ENCODE data around the gene DUSP22.

The DUSP22 gene

DNA sequence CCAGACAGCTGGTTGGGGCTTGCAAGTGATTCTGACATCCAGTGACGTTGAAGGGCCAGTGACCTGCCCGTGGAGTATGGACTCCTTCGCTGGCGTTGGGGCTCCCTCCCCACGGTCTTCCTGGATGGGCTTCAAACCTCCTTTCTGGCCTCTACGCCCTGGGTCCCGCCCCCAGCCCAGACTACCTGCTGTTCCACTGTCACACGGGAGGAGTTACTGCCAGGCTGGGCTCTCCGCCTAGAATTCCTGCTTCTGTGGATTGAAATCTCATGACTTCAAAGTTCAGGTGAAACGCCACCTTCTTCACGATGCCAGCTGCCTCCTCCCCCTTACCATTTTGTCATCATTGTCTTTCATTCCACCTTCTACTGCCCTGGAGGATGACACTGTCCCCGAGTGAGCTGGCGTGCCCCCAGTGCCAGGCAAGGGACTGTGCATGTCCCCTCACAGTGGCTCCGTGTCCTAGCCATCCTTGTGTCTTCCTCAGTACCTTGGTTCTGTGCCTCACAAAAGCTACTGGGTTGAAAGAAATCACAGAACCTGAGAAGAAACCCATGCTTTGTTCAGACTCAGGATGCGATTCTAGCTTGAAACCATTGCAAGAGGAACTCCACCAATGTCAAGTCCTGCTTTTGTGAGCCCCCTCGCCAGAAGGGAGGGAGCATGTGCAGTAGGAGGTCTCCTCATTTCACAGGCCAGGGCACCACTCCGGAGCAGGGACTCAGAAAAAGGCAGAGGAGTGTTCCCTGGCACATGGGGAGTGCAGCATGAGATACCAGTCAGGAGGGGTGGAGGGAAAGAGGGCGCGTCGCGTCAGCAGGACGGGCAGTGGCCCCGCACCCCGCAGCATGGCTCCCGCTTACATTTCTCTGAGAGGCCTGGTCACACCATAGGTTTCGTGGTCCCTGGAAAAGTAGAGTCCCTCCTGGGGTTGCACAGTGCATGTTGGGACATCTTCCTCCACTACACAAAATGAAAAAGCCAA, 88.2 kb downstream of the DUSP22 start:
- DNase-seq (ENCODE audit: low read depth), result no peak

DNA sequence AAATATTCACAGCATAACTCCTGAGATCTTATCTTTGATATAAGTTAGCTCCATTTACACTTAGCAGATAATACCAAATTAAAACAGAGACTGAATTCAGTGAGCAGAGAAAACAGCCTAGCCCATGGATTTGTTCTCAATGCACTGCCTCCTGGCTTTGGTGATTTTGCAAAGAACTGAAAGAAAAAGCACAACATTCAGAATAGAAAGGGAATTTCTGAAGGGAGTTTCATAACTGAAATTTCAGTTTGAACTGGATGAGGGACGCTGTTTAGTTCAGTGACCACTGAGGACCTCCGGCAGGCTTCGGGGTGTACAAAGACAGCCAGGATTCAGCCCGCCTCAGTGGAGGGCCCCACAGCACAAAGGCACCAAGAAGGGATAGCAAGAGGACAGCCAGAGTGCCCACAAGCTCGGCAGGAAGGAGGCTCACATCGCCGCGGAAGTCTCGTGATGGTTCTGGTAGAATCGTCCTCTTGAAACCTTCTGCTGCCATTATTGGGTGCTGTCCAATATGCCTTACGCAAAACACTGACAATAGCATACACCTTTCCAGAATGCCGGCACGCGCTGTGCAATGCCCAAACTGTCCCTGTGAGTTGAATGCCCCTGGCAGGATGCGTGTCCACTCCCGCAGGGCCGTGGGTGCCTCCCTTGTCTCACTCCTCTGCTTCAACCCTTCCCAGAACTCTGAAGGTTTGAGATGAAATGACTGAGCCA, 89.6 kb downstream of the DUSP22 start:
- no peak for DNase-seq (ENCODE audit: low read depth)

DNA sequence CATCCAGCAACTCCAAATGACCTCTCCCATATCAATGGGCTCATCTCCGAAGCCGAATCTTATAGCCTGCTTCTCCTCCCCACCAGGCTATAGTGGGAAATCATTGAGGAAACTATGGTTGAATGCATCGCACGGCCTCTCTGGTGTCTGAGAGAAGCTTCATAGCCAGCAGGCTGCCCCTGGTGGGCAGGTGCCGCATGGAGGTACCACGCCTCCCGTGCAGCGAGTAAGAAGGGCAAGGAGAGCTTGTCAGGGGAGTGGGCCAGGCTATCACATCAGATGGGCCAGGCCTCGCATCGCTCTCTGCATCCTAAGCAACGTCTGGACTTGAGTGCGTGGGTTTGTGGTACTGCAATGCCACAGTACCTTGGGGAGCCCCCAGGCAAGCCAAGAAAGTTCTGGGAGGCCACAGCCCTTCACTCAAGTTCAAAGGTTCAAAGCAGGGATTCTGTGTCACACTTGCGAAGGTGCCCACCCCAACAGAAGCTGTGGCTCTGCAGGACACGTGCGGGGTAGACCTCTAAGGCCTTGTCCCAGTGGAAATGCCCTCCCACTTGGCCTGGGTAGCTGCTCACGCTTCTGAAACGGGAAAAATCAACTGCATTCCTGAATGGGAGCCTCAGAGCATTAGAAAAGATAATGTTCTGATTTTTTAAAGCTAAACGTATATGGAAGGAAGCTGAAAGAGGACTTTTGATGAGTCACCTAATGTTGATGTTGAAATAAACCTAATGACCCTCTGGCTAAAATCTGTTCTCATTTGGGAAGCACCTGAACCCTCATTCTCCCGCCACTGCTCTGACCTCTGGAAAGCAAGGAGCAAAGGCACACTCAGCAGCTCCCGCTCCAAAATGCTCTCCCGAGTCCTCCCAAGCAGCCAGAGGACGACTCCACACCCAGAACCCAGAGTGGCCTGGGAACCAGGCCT, 90.9 kb downstream of the DUSP22 start:
- no peak for DNase-seq (ENCODE audit: low read depth)

DNA sequence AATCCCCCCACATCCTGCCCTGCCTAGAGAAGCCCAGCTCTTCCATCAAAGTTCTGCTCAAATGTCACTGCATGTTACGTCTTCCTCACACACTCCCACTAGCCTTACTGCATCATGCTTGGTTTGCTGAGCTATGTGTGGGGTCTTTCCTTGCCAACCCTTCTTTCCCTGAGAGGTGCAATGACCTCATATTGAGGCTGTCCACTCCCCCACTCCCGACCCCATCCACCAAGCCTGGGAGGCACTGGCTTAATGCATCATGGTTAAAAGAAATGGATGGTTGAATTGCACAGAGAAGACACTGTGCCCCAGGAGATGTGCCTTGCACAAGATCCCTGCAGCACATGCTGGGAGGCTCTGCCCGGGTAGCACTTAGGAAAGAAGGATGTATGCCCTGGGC, 91.6 kb downstream of the DUSP22 start:
- DNase-seq (ENCODE audit: low read depth), result no peak

DNA sequence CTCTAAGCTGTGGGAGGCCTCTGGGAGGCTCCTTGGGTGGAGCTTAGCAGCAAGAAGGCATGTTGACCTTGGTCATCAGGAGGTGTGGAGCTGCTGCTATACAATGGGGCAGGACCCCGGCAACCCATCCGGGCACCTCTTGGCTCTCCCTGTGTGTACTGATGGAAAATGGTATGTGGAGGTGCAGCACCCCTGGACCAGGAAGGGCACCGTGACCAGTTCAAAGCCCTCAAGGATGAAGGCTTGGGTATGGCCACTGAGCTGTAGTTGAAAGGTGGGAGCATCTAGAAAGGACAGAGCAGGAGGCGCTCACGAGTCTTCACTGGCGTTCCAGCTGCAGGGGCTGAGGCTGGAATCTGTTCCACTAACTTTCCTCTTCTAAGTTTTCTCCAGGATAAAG, 92.6 kb downstream of the DUSP22 start:
- DNase-seq (ENCODE audit: low read depth), result no peak

DNA sequence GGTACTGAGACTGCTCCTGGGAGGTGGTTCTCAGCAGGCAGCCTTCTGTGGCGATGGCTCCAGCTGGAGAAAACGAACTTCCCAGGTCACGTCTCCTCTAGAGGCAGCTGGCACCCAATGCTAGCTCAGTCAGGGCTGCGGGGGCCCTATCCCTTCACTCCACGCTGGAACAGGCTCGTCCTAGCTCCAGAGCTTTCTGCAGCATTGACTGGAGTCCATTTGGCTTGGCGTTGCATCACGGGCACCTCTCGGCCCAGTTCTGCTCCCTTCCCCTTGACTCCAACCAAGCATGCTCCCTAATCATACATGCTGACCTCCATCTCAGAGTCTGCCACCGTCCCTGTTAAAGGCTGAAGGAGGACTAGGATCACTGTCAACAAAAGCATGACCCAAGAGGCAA, 93.3 kb downstream of the DUSP22 start:
- DNase-seq (ENCODE audit: low read depth), result no peak

DNA sequence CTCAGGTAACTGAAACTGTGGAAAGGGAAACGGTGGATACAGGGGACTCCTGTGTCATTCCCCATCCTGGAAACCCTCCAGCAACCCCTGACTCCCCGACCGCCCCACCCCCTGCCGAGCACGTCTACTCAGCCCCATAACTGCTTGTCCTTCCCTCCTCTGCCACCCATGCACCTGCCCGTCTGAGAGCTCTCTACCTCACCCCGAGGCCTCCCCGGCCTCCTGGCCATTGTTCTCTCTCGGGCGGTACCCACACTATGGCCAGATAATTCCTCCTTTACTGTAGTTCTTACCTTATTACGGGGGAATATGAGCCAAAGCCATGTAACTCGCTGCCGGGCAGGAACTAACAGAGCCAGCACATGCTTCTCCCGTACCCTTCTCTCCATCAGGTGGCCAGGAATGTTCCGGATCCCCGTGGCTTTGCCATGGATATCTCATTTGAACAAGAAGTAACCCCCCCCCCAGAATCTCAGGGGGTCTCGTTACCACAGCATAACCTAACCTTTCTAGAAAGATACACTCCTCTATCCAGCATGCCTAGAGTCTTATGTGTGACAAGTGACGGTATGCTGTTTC, 94.5 kb downstream of the DUSP22 start:
- no peak for DNase-seq (ENCODE audit: low read depth)

DNA sequence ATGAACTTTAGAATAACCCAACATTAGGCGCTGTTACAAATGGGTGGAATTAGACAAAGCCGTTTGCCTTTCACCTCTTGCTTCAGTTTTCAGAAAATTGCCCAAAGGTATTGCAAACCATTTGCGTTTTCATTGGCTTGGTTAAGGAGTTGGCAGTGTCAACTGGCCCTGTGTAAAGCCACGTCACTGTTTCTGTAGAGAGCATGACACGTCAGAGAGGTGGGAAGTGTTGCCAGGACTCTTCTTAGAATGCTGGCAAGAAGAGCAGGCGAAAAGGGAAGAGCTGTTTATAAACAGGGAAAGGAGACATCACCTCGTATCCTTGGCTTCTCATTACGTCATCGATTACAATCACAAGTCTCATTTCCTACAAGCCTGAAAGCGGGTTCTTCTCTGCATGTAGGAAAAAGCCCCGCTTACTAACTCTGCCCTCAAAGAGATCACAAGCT, 95.0 kb downstream of the DUSP22 start:
- DNase-seq (ENCODE audit: low read depth), result no peak

DNA sequence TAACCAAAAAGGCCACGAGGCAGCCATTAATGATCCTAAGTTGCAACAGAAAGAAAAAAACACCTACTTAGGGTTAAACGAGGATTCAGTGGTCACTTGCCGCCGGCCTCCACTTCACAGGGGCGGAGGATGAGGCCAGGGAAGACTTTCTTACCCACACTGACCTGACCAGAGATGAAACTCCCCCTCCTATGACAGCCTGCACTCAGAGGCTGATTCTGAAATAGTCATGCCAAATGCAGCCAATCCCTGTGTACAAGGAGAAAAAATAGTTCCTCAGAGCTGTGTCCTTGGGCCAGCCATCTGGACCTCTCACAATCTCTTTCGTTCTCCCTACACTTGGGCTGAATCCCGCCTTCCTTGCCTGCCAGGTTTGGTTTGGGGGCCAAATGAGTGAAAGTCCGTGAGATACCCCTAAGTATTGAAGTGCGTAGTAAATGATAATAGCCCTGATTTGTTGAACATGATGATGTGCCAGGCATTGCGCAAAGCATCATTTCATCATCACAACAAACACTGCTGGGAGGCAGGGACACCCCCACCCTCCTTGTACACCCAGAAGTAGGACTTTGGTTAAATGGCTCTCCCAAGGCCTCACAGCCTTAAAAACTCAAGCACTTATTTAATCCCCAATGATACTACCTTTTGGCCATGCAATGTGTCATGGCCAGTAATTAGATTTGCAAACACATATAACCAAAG, 96.1 kb downstream of the DUSP22 start:
- no peak for DNase-seq (ENCODE audit: low read depth)

DNA sequence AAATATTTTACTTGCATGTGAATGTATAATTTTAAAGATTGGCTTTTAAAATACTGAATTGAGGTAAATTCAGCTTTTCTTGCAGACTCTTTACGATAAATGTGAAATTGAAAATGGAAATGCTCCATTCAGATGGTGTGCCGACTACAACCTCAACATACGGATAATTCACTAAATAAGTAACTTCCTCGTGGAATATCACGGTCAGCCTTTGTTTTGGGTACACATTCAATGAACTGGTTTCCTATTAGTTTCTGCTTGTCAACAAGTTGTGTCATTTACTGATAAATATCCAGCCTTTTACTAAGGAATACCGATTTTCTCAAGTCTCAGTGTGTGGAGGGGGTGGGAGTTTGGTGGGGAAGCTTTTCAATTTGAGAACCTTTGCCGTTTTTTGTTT, 96.9 kb downstream of the DUSP22 start:
- no peak for DNase-seq (ENCODE audit: low read depth)

DNA sequence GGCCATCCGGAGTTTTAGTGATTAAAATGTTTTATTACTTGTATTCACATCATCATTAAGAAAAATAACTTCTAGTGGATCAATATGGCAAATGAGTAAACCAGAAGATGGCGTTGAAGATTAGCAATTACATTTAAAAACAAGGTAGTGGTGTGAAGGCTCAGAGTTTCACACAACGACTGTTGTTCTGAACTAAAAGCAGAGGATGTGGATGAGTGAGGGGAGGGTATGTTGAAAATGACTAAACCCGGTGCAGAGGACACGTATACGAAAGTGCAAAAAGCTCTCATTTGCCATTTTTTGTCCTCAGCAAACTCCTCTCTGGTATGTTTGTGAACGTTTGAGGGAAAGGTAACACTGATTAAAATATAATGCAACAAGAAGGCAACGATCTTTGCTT, 97.3 kb downstream of the DUSP22 start:
- DNase-seq (ENCODE audit: low read depth), result no peak

DNA sequence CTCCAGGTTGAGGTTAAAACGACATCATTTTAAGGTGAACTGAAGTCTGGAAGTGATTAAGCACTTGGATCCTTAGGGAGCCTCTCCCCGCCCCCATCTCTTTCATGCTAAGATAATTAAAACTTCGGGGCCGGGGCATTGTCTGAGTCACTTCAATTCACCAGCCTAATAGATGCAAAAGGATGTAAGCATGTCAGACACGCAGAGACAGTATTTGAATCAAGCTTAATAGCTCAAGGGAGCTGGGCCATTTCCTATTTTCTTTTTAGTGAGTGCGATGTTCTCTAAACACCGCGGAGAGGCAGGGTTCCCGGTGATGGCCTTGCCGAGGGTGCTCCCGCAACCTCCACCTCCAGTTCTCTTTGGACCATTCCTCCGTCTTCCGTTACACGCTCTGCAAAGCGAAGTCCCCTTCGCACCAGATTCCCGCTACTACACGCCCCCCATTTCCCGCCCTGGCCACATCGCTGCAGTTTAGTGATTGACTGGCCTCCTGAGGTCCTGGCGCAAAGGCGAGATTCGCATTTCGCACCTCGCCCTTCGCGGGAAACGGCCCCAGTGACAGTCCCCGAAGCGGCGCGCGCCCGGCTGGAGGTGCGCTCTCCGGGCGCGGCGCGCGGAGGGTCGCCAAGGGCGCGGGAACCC, 98.7 kb downstream of the DUSP22 start:
- peak; percentile 57 for DNase-seq (ENCODE audit: low read depth)

DNA sequence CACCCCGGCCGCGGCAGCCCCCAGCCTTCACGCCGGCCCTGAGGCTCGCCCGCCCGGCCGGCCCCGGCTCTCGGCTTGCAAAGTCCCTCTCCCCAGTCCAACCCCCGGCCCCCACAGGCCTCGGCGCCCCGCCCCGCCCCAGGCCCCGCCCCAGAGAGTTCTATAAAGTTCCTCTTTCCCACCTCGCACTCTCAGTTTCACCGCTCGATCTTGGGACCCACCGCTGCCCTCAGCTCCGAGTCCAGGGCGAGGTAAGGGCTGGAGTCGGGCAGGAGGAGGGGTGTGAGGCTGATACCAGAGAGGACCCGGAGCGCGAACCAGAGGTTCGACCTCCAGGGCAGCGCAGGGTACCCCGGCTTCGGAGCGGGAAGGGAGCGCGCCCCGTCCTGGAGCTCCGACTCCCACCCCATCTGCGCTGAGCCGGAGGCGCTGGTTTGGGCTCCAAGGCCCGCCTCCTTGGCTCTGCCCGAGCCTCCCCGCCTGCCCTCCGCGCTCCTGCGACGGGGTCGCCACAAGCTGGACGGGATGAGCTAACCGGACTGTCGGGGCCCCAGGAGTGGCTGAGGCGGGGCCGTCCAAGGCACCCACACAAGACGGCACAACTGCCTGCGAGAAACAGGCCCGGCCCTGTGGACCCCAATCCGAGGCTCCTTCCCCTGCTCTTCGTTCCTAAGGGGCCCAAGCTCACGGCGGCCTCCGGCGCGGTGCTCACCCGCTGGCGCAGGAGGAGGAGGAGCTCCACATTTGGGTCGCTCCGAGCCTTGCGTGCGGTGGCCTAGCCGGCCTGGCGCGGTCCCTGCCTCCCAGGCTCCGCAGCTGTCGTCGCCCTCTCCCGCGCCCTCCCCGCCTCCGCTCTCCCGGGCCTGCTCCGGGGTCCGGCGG, 99.5 kb downstream of the DUSP22 start, which contains the start of gene IRF4:
Gene IRF4, plus strand, starts transcription at position 194 of the 882 bp plus-strand sequence. CDS start 1,401 bp downstream, outside the sequence.
- no peak for DNase-seq (ENCODE audit: low read depth)

DNA sequence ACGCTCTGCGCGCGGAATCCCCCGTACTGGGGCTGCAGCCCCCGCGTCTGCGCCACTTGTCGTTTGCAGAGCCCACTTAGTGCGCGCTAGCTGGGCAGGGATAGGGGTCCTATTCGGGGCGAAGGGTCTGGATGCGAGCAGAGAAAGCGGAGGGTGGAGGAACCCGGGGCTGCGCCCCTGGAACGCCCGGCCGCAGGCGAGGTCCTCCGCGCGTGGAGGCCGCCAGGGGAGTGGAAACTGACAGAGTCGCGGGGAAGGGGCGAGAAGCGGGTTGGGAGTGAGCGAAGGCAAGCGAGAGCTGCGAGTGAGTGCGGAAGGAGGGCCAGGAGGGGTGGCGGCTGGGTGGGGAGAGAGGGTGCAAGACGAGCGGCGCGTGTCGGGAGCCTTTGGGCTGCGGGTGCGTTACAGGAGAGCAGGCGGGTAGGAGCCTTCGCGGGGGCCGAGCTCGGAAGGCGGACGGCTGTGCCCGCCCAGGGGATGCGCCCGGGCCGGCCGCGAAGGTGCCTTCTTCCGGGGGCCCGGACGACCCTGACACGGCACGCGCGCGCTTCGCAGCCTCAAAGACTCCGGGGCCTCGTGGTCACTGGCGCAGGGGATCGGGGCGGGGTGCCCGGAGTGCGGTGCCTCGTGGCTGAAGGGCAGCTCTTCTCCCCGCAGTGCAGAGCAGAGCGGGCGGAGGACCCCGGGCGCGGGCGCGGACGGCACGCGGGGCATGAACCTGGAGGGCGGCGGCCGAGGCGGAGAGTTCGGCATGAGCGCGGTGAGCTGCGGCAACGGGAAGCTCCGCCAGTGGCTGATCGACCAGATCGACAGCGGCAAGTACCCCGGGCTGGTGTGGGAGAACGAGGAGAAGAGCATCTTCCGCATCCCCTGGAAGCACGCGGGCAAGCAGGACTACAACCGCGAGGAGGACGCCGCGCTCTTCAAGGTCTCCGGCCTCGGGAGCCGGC, 100.4 kb downstream of the DUSP22 start:
- DNase-seq (ENCODE audit: low read depth), result no peak

DNA sequence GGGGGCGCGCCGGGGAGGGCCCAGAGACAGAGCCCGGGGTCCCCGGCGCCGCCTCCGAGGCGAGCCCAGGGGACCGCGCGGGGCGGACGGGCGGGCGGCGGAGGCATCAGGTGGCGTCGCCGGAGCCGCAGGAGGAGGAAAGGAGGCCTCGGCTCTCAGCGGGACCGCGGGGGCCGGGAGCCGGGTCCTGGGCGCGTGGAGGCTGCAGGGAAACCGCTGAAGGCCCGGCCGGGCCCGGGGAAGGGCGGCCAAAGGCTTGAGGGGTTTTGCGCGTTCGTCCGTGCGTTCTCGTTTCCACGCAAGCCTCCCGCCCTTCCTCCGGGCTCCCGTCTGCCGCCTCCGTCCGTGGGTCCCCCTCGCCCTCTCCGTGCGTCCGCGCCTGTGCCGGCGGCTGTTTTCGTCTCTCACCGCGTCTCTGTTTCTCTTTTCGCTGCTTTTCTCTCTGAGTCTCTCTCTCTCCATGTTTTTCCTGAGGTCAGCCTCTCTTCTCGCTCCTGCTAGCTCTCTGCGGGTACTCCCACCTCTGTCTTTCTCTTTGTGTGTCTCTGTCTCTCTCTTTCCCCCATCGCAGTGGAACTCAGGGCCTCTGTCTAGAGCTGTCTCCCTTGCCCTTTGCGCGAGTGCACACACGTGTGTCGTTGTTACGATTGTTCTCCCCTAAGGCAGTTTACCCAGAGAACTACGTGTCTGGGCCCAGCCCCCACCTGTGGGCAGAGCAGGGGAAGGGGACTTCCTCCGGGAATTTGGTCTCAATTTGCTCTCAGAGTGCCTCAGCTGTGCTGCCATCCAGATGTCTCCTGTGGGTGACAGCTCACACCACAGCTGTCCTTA, 101.3 kb downstream of the DUSP22 start:
- DNase-seq (ENCODE audit: low read depth), result no peak

DNA sequence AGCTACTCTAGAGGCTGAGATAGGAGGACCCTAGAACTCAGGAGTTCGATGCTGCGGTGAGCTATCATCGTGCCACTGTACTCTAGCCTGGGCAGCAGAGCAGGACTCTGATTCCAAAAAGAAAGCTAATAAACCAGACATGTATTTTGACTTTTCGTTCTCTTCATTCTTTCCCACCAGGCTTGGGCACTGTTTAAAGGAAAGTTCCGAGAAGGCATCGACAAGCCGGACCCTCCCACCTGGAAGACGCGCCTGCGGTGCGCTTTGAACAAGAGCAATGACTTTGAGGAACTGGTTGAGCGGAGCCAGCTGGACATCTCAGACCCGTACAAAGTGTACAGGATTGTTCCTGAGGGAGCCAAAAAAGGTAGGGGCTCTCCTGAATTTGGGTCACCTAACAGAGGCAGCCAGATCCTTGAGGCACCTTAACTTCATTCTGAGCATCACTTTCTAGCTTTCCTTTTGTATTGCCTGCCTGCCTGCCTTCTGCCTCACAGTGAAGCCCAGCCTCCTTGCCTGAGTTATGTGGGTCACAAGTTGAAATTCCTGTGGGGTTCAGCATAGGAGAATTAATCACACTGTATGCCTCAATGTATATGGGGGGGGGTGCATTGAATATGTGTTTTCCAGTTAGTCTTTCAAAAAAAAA, 102.5 kb downstream of the DUSP22 start:
- no peak for DNase-seq (ENCODE audit: low read depth)

All from EH (cell line).